PC-9 (cell line): ENCODE data around the gene HAAO. TPM values are rescaled to one million over a fixed set of nuclear protein-coding genes. Genes with fewer than 3 reads are reported as not detected.

Source experiments
- BruUV-seq: library from RNA; stranded (reverse); fragments of 400-500 nt; replicated peaks from 2 replicates; lab custom pipeline; 2021; lab: Mats Ljungman, UMichigan
- CTCF ChIA-PET: fragments of 300-600 bp; sonication (Branson Sonifier 250); formaldehyde crosslinking; loops from one replicate; lab custom pipeline; 2022; ENCODE audit warnings: antibody characterized with exemption; lab: Charles Lee
- POLR2A ChIA-PET: fragments of 300-600 bp; sonication (Branson Sonifier 250); formaldehyde crosslinking; loops from one replicate; lab custom pipeline; 2022; ENCODE audit warnings: antibody characterized with exemption; ENCODE audit not compliant: unreplicated experiment; lab: Charles Lee
- DNase-seq, 2 experiments: peaks; one replicate each; pipeline versions ENCODE4 v3.0.0 to v3.0.0-alpha.2; 2015 to 2022; ENCODE audit warnings: mixed read lengths in 1 of 2
- H2AFZ ChIP-seq: fragments of 200-600 bp; sonication (generic); 2 replicates; pipeline ENCODE4 v1.8.1; 2017; ENCODE audit warnings: antibody characterized with exemption
- H3F3A ChIP-seq: fragments of 200-600 bp; sonication (generic); 2 replicates; pipeline ENCODE4 v1.8.1; 2017; ENCODE audit warnings: antibody characterized with exemption, mild to moderate bottlenecking, low read depth; ENCODE audit not compliant: insufficient read depth
- H3K27ac ChIP-seq: fragments of 200-600 bp; sonication (generic); 2 replicates; pipeline ENCODE4 v1.6.1; 2016; ENCODE audit warnings: mixed run types
- H3K27me3 ChIP-seq: fragments of 200-600 bp; sonication (generic); 2 replicates; pipeline ENCODE4 v1.6.1; 2016; ENCODE audit warnings: low read depth, mixed run types; ENCODE audit not compliant: insufficient read depth
- H3K36me3 ChIP-seq: fragments of 200-600 bp; sonication (generic); 2 replicates; pipeline ENCODE4 v1.6.1; 2016; ENCODE audit warnings: low read depth, mixed run types
- H3K4me1 ChIP-seq: fragments of 200-600 bp; sonication (generic); replicated peaks from 2 replicates; pipeline ENCODE4 v1.6.1; 2016; ENCODE audit warnings: mixed run types; ENCODE audit not compliant: insufficient read depth
- H3K4me2 ChIP-seq: fragments of 200-600 bp; sonication (generic); 2 replicates; pipeline ENCODE4 v1.6.1; 2017; ENCODE audit warnings: mixed run types
- H3K4me3 ChIP-seq: fragments of 200-600 bp; sonication (generic); 2 replicates; pipeline ENCODE4 v1.6.1; 2016; ENCODE audit warnings: mixed run types
- H3K79me2 ChIP-seq: fragments of 200-600 bp; sonication (generic); 2 replicates; pipeline ENCODE4 v1.6.1; 2017; ENCODE audit warnings: low read depth, mixed run types
- H3K9me2 ChIP-seq: fragments of 200-600 bp; sonication (generic); 2 replicates; pipeline ENCODE4 v1.8.1; 2017; ENCODE audit warnings: mild to moderate bottlenecking; ENCODE audit not compliant: insufficient read depth
- H3K9me3 ChIP-seq: fragments of 200-600 bp; sonication (generic); 2 replicates; pipeline ENCODE4 v1.8.1; 2016; ENCODE audit warnings: low read depth; ENCODE audit not compliant: insufficient read depth
- H4K20me1 ChIP-seq: fragments of 200-600 bp; sonication (generic); 2 replicates; pipeline ENCODE4 v1.8.1; 2017; ENCODE audit not compliant: insufficient read depth
- CTCF ChIP-seq: fragments of 200-600 bp; sonication (generic); conservative IDR thresholded peaks from 2 replicates; pipeline ENCODE4 v1.6.1; 2017; ENCODE audit warnings: mixed run types, antibody characterized with exemption, mild to moderate bottlenecking, moderate library complexity
- EZH2 ChIP-seq: fragments of 200-600 bp; sonication (generic); IDR thresholded peaks from 2 replicates; pipeline ENCODE4 v1.8.0; 2017; ENCODE audit warnings: antibody characterized with exemption, low read depth
- intact Hi-C: fragments of 100-400 bp; cut with micrococcal nuclease; formaldehyde crosslinking; loops from one replicate; pipeline ENCODE4 v1.10.0; 2022; ENCODE audit not compliant: unreplicated experiment
- total RNA-seq: library from RNA; stranded (reverse); gene quantifications from 2 replicates; pipeline ENCODE4 v1.2.3, GENCODE V29; 2021

Gene HAAO
- total RNA-seq, 1 experiment from 2014 or later = not detected

GRCh38 chr2:42787424-42787787 lies 5.0 kb downstream of the HAAO start:
- no peaks in the 10 kb centered on the region for H3K9me3 ChIP-seq
- no peaks in the 10 kb centered on the region for H3K79me2 ChIP-seq
- no peaks in the 10 kb centered on the region for H3K27me3 ChIP-seq
- H3K4me2 ChIP-seq = no peak overlapping the region
- no peak for DNase-seq
- no TSS peak for BruUV-seq
- H3K27ac ChIP-seq = no peak overlapping the region
- no peaks in the 10 kb centered on the region for H3K36me3 ChIP-seq
- intact Hi-C loops = no loop called here
- no peaks in the 10 kb centered on the region for H3K9me2 ChIP-seq
- TF ChIP-seq EZH2 (no peak), CTCF (no peak)
- ChIA-PET CTCF (interaction anchor here (0.5 kb wide), 1 partner anchor 1597 kb away, joined by 3 read pairs; no protein-coding TSS in a partner anchor), POLR2A (interaction anchor here (0.7 kb wide), 1 partner anchor 160 kb away, joined by 4 read pairs; no protein-coding TSS in a partner anchor)
- no peaks in the 10 kb centered on the region for H4K20me1 ChIP-seq
- no peak overlapping the region for H3K4me3 ChIP-seq
- H2AFZ ChIP-seq = no peak overlapping the region
- no peaks in the 10 kb centered on the region for H3K4me1 ChIP-seq
- no peaks in the 10 kb centered on the region for H3F3A ChIP-seq

- POLR2A ChIA-PET = no interaction called here
- Histone ChIP-seq H3K79me2 (no peaks in the 10 kb centered on the region), H2AFZ (no peak overlapping the region), H3K27ac (no peak overlapping the region), H4K20me1 (no peaks in the 10 kb centered on the region), H3K9me2 (no peaks in the 10 kb centered on the region), H3K4me2 (no peak overlapping the region), H3F3A (no peaks in the 10 kb centered on the region), H3K4me1 (no peaks in the 10 kb centered on the region), H3K4me3 (no peak overlapping the region), H3K27me3 (no peaks in the 10 kb centered on the region), H3K9me3 (no peaks in the 10 kb centered on the region), H3K36me3 (no peaks in the 10 kb centered on the region)
- no TSS peak for BruUV-seq
- TF ChIP-seq EZH2 = no peak
- no peak for TF ChIP-seq CTCF
- CTCF ChIA-PET = no interaction called here
- no peak for DNase-seq
- intact Hi-C loops = no loop called here
These were observed 5.6 kb downstream of the HAAO start for GRCh38 chr2:42786561-42787345.

- no TSS peak for BruUV-seq
- DNase-seq = no peak
- TF ChIP-seq CTCF (no peak), EZH2 (no peak)
- Histone ChIP-seq H3K9me2 (no peaks in the 10 kb centered on the region), H3K4me1 (no peaks in the 10 kb centered on the region), H3F3A (no peaks in the 10 kb centered on the region), H3K9me3 (peaks cover 8% of the 10 kb centered on the region), H3K27me3 (no peaks in the 10 kb centered on the region), H2AFZ (no peak overlapping the region), H3K4me3 (no peak overlapping the region), H3K79me2 (no peaks in the 10 kb centered on the region), H4K20me1 (no peaks in the 10 kb centered on the region), H3K36me3 (no peaks in the 10 kb centered on the region), H3K4me2 (no peak overlapping the region), H3K27ac (no peak overlapping the region)
- intact Hi-C loops = no loop called here
- ChIA-PET CTCF (no interaction called here), POLR2A (no interaction called here)
These were observed 8.0 kb downstream of the HAAO start for GRCh38 chr2:42784204-42784880.
